Upper lobe of right lung (tissue), 1 donor: ENCODE results near the gene STRIT1. TPM values are rescaled to one million over a fixed set of nuclear protein-coding genes. Genes with fewer than 3 reads are reported as not detected.

Experiments used
- ATAC-seq: fragments of 200-7000 bp; cut with Tn5 transposase; one replicate; pipeline ENCODE4 v1.9.1; 2020; ENCODE audit warnings: mild to moderate bottlenecking, moderate library complexity
- DNase-seq: peaks from one replicate; pipeline ENCODE4 v3.0.0-alpha.2; 2020
- H3K27ac ChIP-seq: fragments of 200-600 bp; one replicate; pipeline ENCODE4 v1.8.0; 2022
- H3K27me3 ChIP-seq: fragments of 200-600 bp; one replicate; pipeline ENCODE4 v1.8.0; 2022; ENCODE audit warnings: mild to moderate bottlenecking
- H3K36me3 ChIP-seq: fragments of 200-600 bp; one replicate; pipeline ENCODE4 v1.8.0; 2022
- H3K4me1 ChIP-seq: fragments of 200-600 bp; one replicate; pipeline ENCODE4 v1.8.0; 2022
- H3K4me3 ChIP-seq: fragments of 200-600 bp; one replicate; pipeline ENCODE4 v1.8.0; 2022; ENCODE audit warnings: mild to moderate bottlenecking
- H3K9me3 ChIP-seq: fragments of 200-600 bp; one replicate; pipeline ENCODE4 v1.8.0; 2022
- intact Hi-C: fragments of 100-400 bp; cut with DNase I; formaldehyde crosslinking; loops from one replicate; pipeline ENCODE4 v1.11.0; 2022
- total RNA-seq: library from RNA; stranded (reverse); fragmentation: NEBNext Ultra II Directional; extraction: Animal tissue kit (Norgen Biotek cat#: 25700); gene quantifications from one replicate; pipeline ENCODE4 v1.2.1, GENCODE V29; 2021
- TF ChIP-seq, protein P1 (sequence below): fragments of 200-600 bp; IDR thresholded peaks from one replicate; pipeline ENCODE4 v1.8.0; 2022; ENCODE audit warnings: antibody characterized with exemption
- donor health status: DM: no; HTN: yes; CAD: no; lungs with severe emphysema.

STRIT1 gene
- total RNA-seq, 1 donor from 2014 or later: not detected

- H3K9me3 ChIP-seq: no peaks in the 10 kb centered on the region
Measured at GRCh38 chr3:155334215-155334913, 40.9 kb upstream of the STRIT1 start.

GRCh38 chr3:155332716-155333115 is 39.2 kb upstream of the STRIT1 start:
- Histone ChIP-seq H3K27me3 (no peaks in the 10 kb centered on the region), H3K27ac (no peak overlapping the region), H3K9me3 (no peaks in the 10 kb centered on the region), H3K4me1 (no peaks in the 10 kb centered on the region), H3K4me3 (no peak overlapping the region), H3K36me3 (no peaks in the 10 kb centered on the region)
- ATAC-seq (no peak), DNase-seq (no peak)
- TF ChIP-seq, protein P1, sequence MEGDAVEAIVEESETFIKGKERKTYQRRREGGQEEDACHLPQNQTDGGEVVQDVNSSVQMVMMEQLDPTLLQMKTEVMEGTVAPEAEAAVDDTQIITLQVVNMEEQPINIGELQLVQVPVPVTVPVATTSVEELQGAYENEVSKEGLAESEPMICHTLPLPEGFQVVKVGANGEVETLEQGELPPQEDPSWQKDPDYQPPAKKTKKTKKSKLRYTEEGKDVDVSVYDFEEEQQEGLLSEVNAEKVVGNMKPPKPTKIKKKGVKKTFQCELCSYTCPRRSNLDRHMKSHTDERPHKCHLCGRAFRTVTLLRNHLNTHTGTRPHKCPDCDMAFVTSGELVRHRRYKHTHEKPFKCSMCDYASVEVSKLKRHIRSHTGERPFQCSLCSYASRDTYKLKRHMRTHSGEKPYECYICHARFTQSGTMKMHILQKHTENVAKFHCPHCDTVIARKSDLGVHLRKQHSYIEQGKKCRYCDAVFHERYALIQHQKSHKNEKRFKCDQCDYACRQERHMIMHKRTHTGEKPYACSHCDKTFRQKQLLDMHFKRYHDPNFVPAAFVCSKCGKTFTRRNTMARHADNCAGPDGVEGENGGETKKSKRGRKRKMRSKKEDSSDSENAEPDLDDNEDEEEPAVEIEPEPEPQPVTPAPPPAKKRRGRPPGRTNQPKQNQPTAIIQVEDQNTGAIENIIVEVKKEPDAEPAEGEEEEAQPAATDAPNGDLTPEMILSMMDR: no peak
- intact Hi-C loops: no loop called here

More at GRCh38 chr3:155334215-155334913, 40.9 kb upstream of the STRIT1 start:
- Histone ChIP-seq H3K36me3 (no peaks in the 10 kb centered on the region), H3K27me3 (no peaks in the 10 kb centered on the region), H3K27ac (no peak overlapping the region), H3K4me1 (no peaks in the 10 kb centered on the region), H3K4me3 (no peak overlapping the region)
- intact Hi-C loops: no loop called here
- TF ChIP-seq, protein P1: no peak
- no peak for DNase-seq
- no peak for ATAC-seq

GRCh38 chr3:155331078-155331477 is 37.6 kb upstream of the STRIT1 start:
- no peaks in the 10 kb centered on the region for H3K36me3 ChIP-seq
- H3K9me3 ChIP-seq: no peaks in the 10 kb centered on the region
- TF ChIP-seq, protein P1: no peak
- no peaks in the 10 kb centered on the region for H3K4me1 ChIP-seq
- intact Hi-C loops: no loop called here
- no peaks in the 10 kb centered on the region for H3K27me3 ChIP-seq
- no peak overlapping the region for H3K4me3 ChIP-seq
- no peak overlapping the region for H3K27ac ChIP-seq
- no peak for DNase-seq
- ATAC-seq: no peak

DNA sequence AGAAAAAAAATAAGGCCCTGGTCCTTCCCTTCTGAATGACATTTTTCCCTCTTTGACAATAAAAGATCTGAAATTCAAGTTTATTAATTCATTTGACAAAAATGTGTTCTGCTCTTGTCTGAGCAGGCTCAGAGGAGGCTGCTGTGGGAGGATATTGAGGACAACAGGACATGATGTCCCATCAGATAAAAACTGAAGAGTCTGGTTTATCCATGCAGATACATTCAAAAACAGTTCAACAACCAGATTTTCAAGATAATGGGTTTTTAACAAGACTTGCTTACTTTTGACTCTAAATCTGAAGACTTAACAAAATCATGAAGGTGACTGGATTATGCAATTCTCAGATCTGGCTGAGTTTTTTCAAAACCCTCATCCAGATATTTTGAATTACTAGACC is 36.9 kb upstream of the STRIT1 start:
- H3K36me3 ChIP-seq: no peaks in the 10 kb centered on the region
- ATAC-seq (no peak), DNase-seq (no peak)
- no peaks in the 10 kb centered on the region for H3K9me3 ChIP-seq
- no peak overlapping the region for H3K27ac ChIP-seq
- intact Hi-C loops: no loop called here
- TF ChIP-seq, protein P1: no peak
- H3K27me3 ChIP-seq: no peaks in the 10 kb centered on the region
- H3K4me3 ChIP-seq: no peak overlapping the region
- no peaks in the 10 kb centered on the region for H3K4me1 ChIP-seq

DNA sequence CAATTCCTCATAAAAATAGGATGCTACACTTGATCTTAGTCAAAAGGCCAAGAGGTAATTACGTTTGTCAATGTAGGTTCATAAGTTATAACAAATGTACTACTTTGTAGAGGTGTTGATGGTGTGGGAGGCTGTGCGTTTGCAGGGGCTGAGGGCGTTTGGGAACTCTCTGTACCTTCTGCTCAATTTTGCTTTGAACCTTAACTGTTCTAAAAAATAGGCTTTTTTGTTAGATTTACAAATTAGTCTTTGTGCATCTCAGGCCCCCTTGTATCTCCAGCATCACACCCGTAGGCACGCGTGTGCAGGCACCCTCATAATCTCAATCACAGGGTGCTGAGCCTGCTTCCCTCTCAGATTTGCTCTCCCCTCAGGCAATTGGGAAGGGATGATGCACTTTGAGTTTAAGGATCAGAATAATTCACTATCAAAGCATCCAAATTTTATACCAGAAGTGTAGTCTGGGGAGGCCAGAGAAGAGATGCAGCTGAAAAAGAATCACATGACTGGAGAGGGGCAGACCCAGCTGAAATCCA is 36.1 kb upstream of the STRIT1 start:
- intact Hi-C loops: no loop called here
- ATAC-seq: no peak
- Histone ChIP-seq H3K4me3 (no peak overlapping the region), H3K36me3 (no peaks in the 10 kb centered on the region), H3K9me3 (no peaks in the 10 kb centered on the region), H3K27me3 (no peaks in the 10 kb centered on the region), H3K27ac (no peak overlapping the region), H3K4me1 (no peaks in the 10 kb centered on the region)
- TF ChIP-seq, protein P1: no peak
- DNase-seq: no peak
